OCI-LY7 (cell line): ENCODE measurements around the gene WDR73.

Experiments used
- EZH2phosphoT487 ChIP-seq: fragments of 200-600 bp; sonication (generic); IDR thresholded peaks from 2 replicates; pipeline ENCODE4 v1.6.1; 2018; ENCODE audit warnings: low read depth, borderline replicate concordance, mild to moderate bottlenecking, mixed run types, antibody characterized with exemption, low read length, moderate library complexity, mixed read lengths
- TF ChIP-seq, protein P1 (sequence below): fragments of 200-600 bp; sonication (generic); conservative IDR thresholded peaks from 2 replicates; pipeline ENCODE4 v1.5.1; 2014; ENCODE audit warnings: mild to moderate bottlenecking, antibody characterized with exemption, low read length, moderate library complexity, mixed read lengths

GRCh38 chr15:84697236-84697990 lies 43.3 kb upstream of the WDR73 start:
- TF ChIP-seq, protein P1, sequence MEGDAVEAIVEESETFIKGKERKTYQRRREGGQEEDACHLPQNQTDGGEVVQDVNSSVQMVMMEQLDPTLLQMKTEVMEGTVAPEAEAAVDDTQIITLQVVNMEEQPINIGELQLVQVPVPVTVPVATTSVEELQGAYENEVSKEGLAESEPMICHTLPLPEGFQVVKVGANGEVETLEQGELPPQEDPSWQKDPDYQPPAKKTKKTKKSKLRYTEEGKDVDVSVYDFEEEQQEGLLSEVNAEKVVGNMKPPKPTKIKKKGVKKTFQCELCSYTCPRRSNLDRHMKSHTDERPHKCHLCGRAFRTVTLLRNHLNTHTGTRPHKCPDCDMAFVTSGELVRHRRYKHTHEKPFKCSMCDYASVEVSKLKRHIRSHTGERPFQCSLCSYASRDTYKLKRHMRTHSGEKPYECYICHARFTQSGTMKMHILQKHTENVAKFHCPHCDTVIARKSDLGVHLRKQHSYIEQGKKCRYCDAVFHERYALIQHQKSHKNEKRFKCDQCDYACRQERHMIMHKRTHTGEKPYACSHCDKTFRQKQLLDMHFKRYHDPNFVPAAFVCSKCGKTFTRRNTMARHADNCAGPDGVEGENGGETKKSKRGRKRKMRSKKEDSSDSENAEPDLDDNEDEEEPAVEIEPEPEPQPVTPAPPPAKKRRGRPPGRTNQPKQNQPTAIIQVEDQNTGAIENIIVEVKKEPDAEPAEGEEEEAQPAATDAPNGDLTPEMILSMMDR, result no peak
- TF ChIP-seq EZH2phosphoT487, result no peak
